ENCODE data around the gene LPCAT2.

Gene LPCAT2

DNA sequence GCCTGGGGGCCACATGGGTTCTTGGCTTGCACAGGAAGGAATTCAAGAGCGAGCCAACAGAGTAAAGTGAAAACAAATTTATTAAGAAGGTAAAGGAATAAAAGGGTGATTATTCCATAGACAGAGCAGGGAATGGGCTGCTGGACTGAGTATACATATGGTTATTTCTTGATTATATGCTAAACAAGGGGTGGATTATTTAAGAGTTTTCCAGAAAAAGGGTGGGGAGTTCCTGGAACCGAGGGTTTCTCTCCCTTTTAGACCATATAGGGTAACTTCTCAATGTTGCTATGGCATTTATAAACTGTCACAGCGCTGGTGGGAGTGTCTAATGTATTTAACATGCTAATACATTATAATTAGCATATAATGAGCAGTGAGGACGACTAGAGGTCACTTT, 27.8 kb upstream of the LPCAT2 start:
- no peak for DNase-seq

GRCh38 chr16:55482056-55482455, 26.8 kb upstream of the LPCAT2 start:
- no peak for DNase-seq

- DNase-seq, result no peak
Measured at GRCh38 chr16:55487048-55487803, 21.6 kb upstream of the LPCAT2 start.

GRCh38 chr16:55488306-55488705, 20.6 kb upstream of the LPCAT2 start:
- no peak for DNase-seq

- no peak for DNase-seq
Measured at GRCh38 chr16:55489119-55489955, 19.5 kb upstream of the LPCAT2 start.

GRCh38 chr16:55489956-55490265, 19.0 kb upstream of the LPCAT2 start:
- no peak for DNase-seq

DNA sequence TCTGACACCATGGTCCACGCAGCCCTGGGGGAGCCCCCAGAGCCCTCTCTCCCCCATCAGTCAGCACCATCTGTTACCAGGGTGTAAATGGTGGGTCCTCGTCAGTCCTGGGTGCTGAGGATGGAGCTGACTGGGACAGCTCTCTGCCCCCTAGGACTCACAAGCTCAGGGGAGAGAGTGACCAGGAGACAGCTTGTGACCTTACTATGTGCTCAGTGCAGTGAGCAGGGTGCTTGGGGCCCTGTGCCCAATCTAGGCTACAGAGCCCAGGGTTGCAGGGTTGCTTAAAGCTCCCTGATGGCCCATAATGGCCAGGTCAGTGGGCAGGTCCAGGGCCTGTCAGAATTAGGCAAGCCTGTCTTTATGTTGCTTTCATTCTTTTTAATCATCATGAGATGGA, 18.6 kb upstream of the LPCAT2 start:
- DNase-seq, result no peak

GRCh38 chr16:55491691-55492090, 17.2 kb upstream of the LPCAT2 start:
- DNase-seq, result no peak

DNA sequence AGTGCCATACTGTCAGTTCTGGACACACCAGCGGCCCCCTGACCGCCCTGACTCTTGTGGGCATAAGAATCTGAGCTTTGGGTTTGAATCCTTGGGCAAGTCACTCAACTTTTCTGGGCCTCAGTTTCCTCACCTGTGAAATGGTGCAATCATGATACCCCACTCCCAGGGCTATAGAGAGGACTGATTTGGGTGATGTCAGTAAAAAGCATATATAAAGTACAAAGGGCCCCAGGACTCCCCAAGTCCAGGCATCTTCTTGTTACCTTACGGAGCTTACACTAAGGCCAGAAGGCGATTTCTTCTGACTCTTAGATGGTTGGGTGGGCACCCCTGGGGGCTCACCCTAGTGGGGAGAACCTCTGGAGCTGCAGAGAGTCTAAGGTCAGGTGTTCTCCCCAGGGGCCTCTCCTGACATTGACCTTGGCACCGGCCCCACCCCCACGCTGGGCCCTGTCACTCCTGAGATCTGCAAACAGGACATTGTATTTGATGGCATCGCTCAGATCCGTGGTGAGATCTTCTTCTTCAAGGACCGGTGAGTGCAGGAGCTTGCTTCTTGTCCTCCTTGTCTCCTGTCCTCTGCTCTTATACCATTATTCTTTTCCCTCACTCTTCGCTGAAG, 16.0 kb upstream of the LPCAT2 start:
- DNase-seq, result no peak

- DNase-seq, result no peak
Measured at GRCh38 chr16:55494994-55495421, 13.9 kb upstream of the LPCAT2 start.

DNA sequence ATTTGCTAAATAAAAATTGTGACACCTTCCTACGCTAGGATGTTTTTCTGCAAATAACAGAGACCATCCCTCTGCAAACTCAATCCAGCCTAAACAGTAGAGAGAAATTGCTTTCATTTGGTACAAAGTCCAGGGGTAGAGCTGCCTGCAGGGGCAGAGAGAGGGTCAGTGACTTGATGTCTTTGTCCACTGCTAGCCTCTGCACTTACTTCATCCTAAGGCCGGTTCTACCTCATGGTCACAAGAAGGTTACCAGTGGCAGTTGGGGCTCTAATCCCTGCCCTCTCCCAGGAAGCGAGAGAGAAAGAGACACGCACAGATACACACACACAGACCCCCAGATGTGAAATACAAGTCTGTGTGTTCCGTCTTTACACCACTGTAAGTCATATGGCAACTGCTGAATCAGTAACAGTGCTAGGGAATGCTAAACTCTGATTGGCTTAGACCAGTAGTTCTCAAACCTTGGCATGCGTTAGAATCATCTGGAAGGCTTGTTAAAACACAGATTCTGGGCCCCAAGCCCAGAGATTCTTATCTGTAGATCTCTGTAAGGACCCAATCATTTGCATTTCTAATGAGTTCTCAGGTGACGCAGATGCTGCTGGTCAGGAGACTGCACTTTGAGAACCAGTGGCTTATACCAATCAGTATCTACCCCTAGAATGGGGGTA, 13.1 kb upstream of the LPCAT2 start:
- no peak for DNase-seq

GRCh38 chr16:55496509-55497145, 12.2 kb upstream of the LPCAT2 start:
- DNase-seq, result no peak

DNA sequence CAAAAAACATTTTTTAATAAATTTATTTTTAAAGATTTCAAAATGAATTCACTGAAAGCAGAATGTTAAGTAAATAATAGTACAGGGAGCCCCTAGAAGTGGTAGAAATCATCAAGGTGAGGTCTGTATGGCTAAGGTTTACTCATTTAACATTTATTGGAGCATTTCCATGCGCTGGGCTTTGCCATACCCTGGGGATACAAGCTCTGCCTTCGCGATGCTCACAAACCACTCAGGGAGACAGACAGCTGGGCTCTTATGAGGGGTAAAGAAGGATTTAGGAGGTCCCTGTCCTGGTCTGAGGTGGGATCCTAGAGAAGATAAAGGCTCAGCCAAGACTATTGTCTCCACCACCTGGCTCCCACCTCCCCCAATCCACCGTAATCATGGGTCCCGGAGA, 11.3 kb upstream of the LPCAT2 start:
- DNase-seq, result no peak

DNA sequence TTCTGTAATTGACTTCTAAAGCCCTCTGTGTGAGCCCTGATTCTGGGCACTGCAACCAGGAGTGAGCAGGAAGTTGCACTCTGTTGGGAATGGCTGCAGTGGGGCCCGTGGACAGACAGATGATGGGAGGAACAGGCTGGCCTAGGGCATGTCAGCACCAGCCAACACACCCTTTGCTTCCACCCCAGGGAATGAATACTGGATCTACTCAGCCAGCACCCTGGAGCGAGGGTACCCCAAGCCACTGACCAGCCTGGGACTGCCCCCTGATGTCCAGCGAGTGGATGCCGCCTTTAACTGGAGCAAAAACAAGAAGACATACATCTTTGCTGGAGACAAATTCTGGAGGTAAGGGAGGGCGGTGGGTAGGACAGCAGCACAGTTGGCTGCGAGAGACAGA, 10.8 kb upstream of the LPCAT2 start:
- no peak for DNase-seq

GRCh38 chr16:55499281-55499680, 9.6 kb upstream of the LPCAT2 start:
- no peak for DNase-seq

DNA sequence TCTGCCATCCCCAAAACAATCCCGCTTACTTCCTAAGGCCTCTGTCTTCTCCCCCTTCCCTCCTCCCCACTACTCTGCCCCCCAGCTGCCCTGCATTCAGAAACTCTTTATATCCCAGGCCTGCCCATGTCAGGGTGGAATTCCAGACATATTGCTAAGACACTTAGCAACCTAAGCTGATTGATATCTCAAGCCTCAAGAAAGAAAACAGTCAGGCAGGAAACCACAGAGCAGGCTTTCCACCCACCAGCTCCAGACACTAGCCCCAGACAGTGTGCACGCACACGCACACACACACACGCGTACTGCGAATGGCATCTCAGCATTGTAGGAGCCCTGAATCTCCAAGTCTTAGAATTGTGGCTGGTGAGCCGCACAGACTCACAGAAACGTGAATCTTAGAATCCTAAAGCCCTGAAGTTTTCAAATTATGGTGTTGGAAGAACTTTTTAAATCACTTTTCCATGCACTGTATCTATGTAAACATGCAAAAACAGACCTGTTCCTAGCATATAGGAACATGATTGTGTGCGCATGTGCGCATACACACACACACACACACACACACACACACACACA, 8.8 kb upstream of the LPCAT2 start:
- DNase-seq, result no peak

DNA sequence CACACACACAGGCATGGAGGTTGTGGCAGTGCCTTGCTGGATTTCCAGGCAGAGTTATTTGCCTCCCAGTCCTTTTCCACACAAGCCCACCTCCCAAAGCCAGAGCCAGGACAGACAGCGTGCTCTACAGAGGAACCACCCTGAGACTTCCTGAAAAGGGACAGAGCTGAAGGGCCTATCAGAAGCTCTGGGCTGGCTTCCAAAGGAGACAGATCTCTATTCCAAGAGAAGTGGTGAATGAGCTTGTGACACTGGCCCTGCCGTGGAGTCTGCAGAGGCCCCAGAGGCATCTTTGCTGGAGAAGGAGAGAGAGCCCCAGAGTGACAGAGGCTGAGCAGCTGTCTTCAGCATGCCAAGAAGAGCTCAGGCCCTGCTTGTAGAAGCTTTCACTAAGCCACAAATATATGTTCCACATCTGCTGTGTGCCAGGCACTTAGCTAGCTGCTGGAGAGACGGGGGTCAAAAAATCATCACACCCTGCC, 8.3 kb upstream of the LPCAT2 start:
- DNase-seq, result no peak

DNA sequence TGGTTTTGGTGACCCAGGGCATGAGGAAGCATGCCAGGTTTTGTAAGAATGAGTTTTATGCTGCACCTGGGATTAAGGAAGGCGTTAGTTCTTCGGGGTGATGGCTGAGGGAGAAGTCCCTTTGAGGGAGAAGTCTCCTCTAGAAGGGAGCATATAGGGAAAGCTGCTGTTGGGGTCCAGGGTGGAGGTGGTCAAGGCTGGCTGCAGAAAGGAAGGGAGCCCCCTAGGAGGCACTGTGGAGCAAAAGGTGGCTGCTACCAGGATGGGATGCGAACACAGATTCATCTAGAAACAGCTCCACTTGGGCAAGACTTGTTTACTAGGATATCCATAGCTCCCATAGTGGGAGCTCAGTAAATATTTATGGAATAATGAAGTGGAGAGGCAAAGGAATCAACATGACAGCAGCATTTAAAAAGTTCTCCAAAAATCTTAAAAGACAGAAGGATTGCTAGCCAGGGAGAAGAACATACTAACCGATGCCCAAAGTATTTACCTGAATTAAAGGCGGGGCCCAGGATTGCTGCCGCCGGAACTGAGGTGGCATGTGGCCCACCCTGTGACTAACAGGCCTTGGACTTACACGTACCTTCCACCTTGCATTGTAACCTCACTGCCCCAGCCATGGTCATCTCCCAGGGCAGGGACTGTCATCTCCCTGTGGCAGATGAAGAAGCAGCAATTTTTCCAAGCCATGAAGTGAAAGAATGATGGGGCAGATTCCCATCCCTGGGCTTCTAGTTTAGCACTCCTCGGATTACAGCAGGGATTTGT, 7.1 kb upstream of the LPCAT2 start:
- no peak for DNase-seq

GRCh38 chr16:55502801-55503366, 6.0 kb upstream of the LPCAT2 start:
- DNase-seq, result no peak

DNA sequence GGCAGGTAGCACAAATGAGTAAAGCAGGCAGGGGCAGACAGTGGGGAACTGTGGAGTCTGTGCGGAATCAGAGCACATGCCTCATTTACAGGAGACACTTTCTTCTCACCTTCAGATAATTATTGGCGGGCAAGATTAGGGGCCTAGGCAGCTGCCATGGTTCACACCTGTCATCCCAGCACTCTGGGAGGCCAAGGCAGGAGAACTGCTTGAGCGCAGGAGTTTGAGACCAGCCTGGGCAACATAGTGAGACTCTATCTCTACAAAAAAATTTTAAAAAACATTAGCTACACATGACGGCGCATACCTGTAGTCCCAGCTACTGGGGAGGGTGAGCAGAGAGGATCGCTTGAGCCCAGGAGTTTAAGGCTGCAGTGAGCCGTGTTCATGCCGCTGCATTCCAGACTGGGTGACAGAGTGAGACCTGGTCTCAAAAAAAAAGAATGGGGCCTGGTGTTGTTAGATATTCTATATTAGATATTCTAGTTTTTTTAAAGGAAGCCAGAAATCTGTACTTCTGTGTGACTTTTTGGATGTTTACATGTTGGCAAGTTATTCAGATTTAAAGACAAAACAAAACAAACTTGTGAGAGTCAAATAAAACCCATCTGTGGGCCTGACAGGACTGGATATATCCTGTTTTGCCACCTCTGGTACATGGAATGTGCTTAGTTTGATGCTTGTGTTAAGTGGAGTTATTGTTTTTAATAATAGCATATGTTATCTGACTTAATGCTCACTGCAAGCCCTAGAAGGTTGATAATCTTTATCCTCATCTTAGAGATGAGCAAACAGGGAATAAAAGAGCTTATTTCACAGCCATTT, 4.9 kb upstream of the LPCAT2 start:
- no peak for DNase-seq
